Anterior cingulate cortex (tissue), 58 donors: ENCODE results near the gene SLC25A4.
A peak's percentile ranks its signal among the peaks of the same experiment; 100 is the strongest.

ENCODE experiments used
- DNase-seq, 58 donors: peaks; one replicate each; lab custom pipeline; 2025; lab: John Stamatoyannopoulos, UW

Gene SLC25A4

GRCh38 chr4:185119927-185120630 lies 23.0 kb upstream of the SLC25A4 start:
- DNase-seq = no peak

- no peak for DNase-seq
Measured at GRCh38 chr4:185120631-185120946, 22.5 kb upstream of the SLC25A4 start.

- no peak for DNase-seq
Measured at GRCh38 chr4:185122681-185123345, 20.3 kb upstream of the SLC25A4 start.

GRCh38 chr4:185124006-185124405 lies 19.1 kb upstream of the SLC25A4 start:
- no peak for DNase-seq

- peak in 6 of 58 donors; percentile 4 to 31 (median 12) for DNase-seq
Measured at GRCh38 chr4:185127021-185127925, 15.8 kb upstream of the SLC25A4 start.

GRCh38 chr4:185128272-185129119 lies 14.6 kb upstream of the SLC25A4 start:
- peak in 20 of 58 donors; percentile 6 to 76 (median 32) for DNase-seq

GRCh38 chr4:185134307-185134869 lies 8.7 kb upstream of the SLC25A4 start:
- DNase-seq = peak in 2 of 58 donors; percentile 11 to 53

GRCh38 chr4:185137233-185137925 lies 5.7 kb upstream of the SLC25A4 start:
- DNase-seq = no peak

- DNase-seq = no peak
Measured at GRCh38 chr4:185138161-185138560, 4.9 kb upstream of the SLC25A4 start.

GRCh38 chr4:185139736-185140135 lies 3.3 kb upstream of the SLC25A4 start:
- no peak for DNase-seq

- no peak for DNase-seq
Measured at GRCh38 chr4:185141777-185142176, 1.3 kb upstream of the SLC25A4 start.

GRCh38 chr4:185142564-185142911 lies 528 bp upstream of the SLC25A4 start:
- DNase-seq = peak in 4 of 58 donors; percentile 54 to 67 (median 57)

- peak in 25 of 58 donors; percentile 8 to 60 (median 40) for DNase-seq
Measured at GRCh38 chr4:185143601-185143969, 519 bp downstream of the SLC25A4 start.

- peak in 1 of 58 donors; percentile 8 for DNase-seq
Measured at GRCh38 chr4:185144601-185145240, 1.7 kb downstream of the SLC25A4 start.

GRCh38 chr4:185145572-185145971 lies 2.5 kb downstream of the SLC25A4 start:
- DNase-seq = peak in 6 of 58 donors; percentile 9 to 27 (median 12)

GRCh38 chr4:185149392-185149791 lies 6.3 kb downstream of the SLC25A4 start:
- DNase-seq = no peak

GRCh38 chr4:185151296-185151695 lies 8.2 kb downstream of the SLC25A4 start:
- no peak for DNase-seq

- DNase-seq = no peak
Measured at GRCh38 chr4:185165605-185166063, 22.6 kb downstream of the SLC25A4 start.

- no peak for DNase-seq
Measured at GRCh38 chr4:185167234-185167633, 24.2 kb downstream of the SLC25A4 start.
